Ascending aorta (tissue), 2 donors: ENCODE measurements around the gene PIPOX. TPM values are rescaled to one million over a fixed set of nuclear protein-coding genes. Genes with fewer than 3 reads are reported as not detected.

Source experiments
- DNase-seq, 2 donors: peaks; one replicate each; pipeline ENCODE4 v3.0.0-alpha.2; 2019; ENCODE audit warnings: low spot score in 2 of 2
- H3K27ac ChIP-seq, 2 donors: fragments of 200-600 bp; sonication (generic); one replicate each; pipeline ENCODE4 v1.5.1; 2016 to 2017; ENCODE audit warnings: mild to moderate bottlenecking in 1 of 2
- H3K27me3 ChIP-seq: fragments of 200-600 bp; sonication (generic); one replicate; pipeline ENCODE4 v1.5.1; 2017
- H3K36me3 ChIP-seq, 2 donors: fragments of 200-600 bp; sonication (generic); one replicate each; pipeline ENCODE4 v1.5.1; 2016
- H3K4me1 ChIP-seq, 2 donors: fragments of 200-600 bp; sonication (generic); one replicate each; pipeline ENCODE4 v1.5.1; 2016 to 2017; ENCODE audit warnings: mild to moderate bottlenecking in 1 of 2
- H3K4me3 ChIP-seq, 2 donors: fragments of 200-600 bp; sonication (generic); one replicate each; pipeline ENCODE4 v1.5.1; 2016 to 2017; ENCODE audit warnings: mild to moderate bottlenecking in 1 of 2
- H3K9me3 ChIP-seq, 2 donors: fragments of 200-600 bp; sonication (generic); one replicate each; pipeline ENCODE4 v1.5.1; 2016
- intact Hi-C: fragments of 100-400 bp; cut with DNase I; formaldehyde crosslinking; loops from one replicate; pipeline ENCODE4 v1.15.1; 2023
- total RNA-seq: library from RNA; depleted of rRNA; stranded (reverse); fragments of >200 nt; gene quantifications from one replicate; pipeline ENCODE4 v1.1.0, GENCODE V29; 2016
- TF ChIP-seq, protein P1 (sequence below), 3 experiments: fragments of 200-600 bp in 2 of 3; fragments of 450-650 bp in 1 of 3; sonication (generic) in 2 of 3; IDR thresholded peaks; one replicate each; pipeline ENCODE4 v1.5.1; 2016 to 2019; ENCODE audit warnings: antibody characterized with exemption in 3 of 3, mild to moderate bottlenecking in 1 of 3, moderate library complexity in 1 of 3

PIPOX gene
- total RNA-seq, 1 donor from 2014 or later: not detected

DNA sequence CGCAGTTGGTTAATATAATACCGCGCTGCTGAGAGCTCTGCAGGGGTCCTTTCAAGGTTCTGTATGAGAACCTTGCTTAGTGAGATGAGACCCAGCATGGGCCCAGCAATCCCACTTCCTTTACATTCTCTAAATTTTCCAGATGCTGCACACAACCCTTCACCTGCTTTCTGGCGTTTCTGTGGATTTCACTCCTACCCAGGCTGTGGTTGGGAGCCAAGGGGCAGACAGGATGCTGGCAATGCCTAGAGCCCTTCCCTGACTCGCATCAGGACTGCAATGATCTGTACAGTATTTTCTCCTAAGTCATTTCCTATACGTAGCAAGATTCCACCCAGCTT, 10.1 kb upstream of the PIPOX start:
- DNase-seq: no peak
- H3K27ac ChIP-seq: no peak overlapping the region
- no peak overlapping the region for H3K4me3 ChIP-seq
- H3K4me1 ChIP-seq: no peaks in the 10 kb centered on the region
- TF ChIP-seq, protein P1, sequence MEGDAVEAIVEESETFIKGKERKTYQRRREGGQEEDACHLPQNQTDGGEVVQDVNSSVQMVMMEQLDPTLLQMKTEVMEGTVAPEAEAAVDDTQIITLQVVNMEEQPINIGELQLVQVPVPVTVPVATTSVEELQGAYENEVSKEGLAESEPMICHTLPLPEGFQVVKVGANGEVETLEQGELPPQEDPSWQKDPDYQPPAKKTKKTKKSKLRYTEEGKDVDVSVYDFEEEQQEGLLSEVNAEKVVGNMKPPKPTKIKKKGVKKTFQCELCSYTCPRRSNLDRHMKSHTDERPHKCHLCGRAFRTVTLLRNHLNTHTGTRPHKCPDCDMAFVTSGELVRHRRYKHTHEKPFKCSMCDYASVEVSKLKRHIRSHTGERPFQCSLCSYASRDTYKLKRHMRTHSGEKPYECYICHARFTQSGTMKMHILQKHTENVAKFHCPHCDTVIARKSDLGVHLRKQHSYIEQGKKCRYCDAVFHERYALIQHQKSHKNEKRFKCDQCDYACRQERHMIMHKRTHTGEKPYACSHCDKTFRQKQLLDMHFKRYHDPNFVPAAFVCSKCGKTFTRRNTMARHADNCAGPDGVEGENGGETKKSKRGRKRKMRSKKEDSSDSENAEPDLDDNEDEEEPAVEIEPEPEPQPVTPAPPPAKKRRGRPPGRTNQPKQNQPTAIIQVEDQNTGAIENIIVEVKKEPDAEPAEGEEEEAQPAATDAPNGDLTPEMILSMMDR (IDR thresholded peaks at IDR 0.05): no peak
- intact Hi-C loops: no loop called here
- H3K36me3 ChIP-seq: no peaks in the 10 kb centered on the region
- H3K27me3 ChIP-seq: no peaks in the 10 kb centered on the region
- H3K9me3 ChIP-seq: peaks cover 0 to 10% of the 10 kb centered on the region in 2 donors

DNA sequence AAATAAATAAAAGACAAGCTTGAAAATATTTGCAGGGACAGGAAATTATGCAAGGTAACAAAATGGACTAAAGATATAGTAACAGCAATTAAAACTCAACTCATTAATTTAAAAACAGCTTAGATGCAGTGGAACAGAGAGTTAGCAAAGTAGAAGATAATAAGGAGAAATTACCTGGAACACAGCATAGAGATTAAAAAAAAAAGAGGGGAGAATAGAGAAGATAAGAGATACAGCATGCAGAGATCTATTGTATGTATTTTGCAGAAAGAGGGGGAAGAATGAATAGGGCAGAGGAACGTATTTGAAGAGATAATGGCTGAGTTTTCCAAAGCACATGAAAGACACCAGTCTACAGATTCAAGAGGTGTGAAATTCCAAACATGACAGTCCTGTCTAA, 8.4 kb upstream of the PIPOX start:
- TF ChIP-seq, protein P1 (IDR thresholded peaks at IDR 0.05): no peak
- DNase-seq: no peak

DNA sequence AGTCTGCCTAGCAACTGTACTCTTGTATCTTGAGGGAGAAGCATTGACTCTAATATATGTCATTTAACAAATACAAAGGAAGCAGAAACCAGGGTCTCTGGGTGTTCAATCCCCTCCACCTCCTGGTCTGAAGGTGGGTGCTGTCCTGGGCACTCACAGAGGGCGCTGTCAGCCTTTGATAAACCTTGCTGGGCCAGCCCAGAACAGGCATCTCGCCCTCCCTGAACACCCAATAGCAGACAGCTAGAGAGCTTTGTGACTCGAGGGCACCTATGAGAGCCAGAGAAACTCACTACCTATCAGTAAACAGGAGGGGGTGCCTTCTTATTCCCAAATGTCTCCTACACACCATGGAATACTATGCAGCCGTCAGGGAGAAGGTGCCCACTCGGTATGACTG, 6.4 kb upstream of the PIPOX start:
- H3K36me3 ChIP-seq: no peaks in the 10 kb centered on the region
- TF ChIP-seq, protein P1 (IDR thresholded peaks at IDR 0.05): no peak
- intact Hi-C loops: no loop called here

More for the DNA sequence above, 8.4 kb upstream of the PIPOX start:
- intact Hi-C loops: no loop called here
- no peaks in the 10 kb centered on the region for H3K36me3 ChIP-seq
- peaks cover 0 to 10% of the 10 kb centered on the region in 2 donors for H3K9me3 ChIP-seq
- H3K27ac ChIP-seq: no peak overlapping the region
- H3K4me1 ChIP-seq: no peaks in the 10 kb centered on the region
- H3K27me3 ChIP-seq: no peaks in the 10 kb centered on the region
- H3K4me3 ChIP-seq: no peak overlapping the region

DNA sequence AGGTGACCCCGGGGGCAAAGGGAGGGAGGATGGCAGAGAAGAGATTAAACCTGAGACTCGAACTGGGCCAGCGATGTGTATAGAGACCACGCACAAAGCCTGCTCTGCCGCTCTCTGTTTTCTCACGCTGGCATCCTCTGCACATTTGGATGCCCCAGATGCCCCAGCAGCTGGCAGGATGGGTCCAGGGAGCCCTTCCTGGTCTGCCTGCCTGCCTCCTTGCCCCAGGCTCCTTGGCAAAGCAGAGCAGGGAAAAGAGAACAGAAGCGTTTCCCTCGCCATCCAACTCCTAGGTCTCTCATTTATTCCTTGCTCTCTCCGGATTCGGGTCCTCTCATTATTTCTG, 5.2 kb upstream of the PIPOX start:
- peaks cover 0 to 10% of the 10 kb centered on the region in 2 donors for H3K9me3 ChIP-seq
- intact Hi-C loops: no loop called here
- no peaks in the 10 kb centered on the region for H3K36me3 ChIP-seq
- H3K4me1 ChIP-seq: no peaks in the 10 kb centered on the region
- no peaks in the 10 kb centered on the region for H3K27me3 ChIP-seq
- no peak overlapping the region for H3K27ac ChIP-seq
- no peak for DNase-seq
- no peak overlapping the region for H3K4me3 ChIP-seq
- TF ChIP-seq, protein P1 (IDR thresholded peaks at IDR 0.05): no peak

More for the DNA sequence above, 6.4 kb upstream of the PIPOX start:
- H3K4me3 ChIP-seq: no peak overlapping the region
- DNase-seq: no peak
- no peaks in the 10 kb centered on the region for H3K27me3 ChIP-seq
- no peak overlapping the region for H3K27ac ChIP-seq
- H3K4me1 ChIP-seq: no peaks in the 10 kb centered on the region
- peaks cover 0 to 10% of the 10 kb centered on the region in 2 donors for H3K9me3 ChIP-seq

DNA sequence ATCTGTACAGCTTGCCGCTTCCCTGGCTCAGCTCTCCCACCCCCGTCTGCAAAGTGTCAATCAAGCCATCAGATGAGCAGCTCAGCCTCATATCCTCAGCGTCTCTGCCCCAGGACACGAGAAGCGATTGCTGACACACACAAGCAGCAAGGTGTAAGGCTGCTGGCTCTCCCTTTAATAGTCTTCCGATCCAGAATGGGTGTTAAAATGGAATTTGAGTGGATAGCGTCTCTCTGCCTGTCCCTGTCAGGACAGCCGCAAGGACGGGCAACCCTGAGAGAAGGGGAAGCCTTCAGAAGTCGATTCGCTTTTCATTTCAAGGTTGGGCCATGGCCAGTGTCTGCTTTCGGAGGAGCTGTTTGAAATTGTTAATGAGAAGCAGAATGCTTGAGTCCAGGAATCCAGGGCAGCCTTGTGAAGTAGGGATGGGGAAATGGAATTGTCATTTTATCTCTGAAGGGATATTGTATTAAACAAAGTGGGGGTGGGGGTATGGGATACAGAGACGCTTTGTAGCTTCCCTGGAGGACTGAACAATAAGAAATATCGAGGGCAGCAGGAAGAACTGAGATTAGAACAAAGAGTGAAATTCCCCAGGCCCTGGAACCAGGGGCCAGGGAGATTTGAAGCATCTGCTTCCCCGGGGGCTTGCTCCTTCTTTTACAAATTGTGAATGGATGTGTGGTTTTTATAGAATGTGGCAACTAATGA, 4.7 kb upstream of the PIPOX start:
- H3K36me3 ChIP-seq: no peaks in the 10 kb centered on the region
- H3K4me3 ChIP-seq: no peak overlapping the region
- peaks cover 0 to 10% of the 10 kb centered on the region in 2 donors for H3K9me3 ChIP-seq
- H3K27me3 ChIP-seq: no peaks in the 10 kb centered on the region
- H3K27ac ChIP-seq: no peak overlapping the region
- DNase-seq: no peak
- intact Hi-C loops: no loop called here
- no peaks in the 10 kb centered on the region for H3K4me1 ChIP-seq
- TF ChIP-seq, protein P1 (IDR thresholded peaks at IDR 0.05): no peak
